Measurements from ENCODE around the gene GADL1. TPM values are rescaled to one million over a fixed set of nuclear protein-coding genes. Genes with fewer than 3 reads are reported as not detected.

Gene GADL1
- total RNA-seq, 1 experiment from 2014 or later, result not detected

GRCh38 chr3:30933478-30934207 lies 39.2 kb upstream of the GADL1 start:
- DNase-seq, result no peak
- H3K27ac ChIP-seq, result no peak overlapping the region
- H3K79me2 ChIP-seq (ENCODE audit: low read depth), result no peaks in the 10 kb centered on the region
- H2AFZ ChIP-seq, result no peak overlapping the region
- H3K4me2 ChIP-seq, result no peak overlapping the region
- H3K4me3 ChIP-seq, result no peak overlapping the region
- no peaks in the 10 kb centered on the region for H3K9me3 ChIP-seq (ENCODE audit: insufficient read depth, low read depth)
- H3K27me3 ChIP-seq (ENCODE audit: insufficient read depth, low read depth), result no peaks in the 10 kb centered on the region
- CTCF ChIA-PET, result no interaction called here
- intact Hi-C loops (cut with micrococcal nuclease; ENCODE audit: unreplicated experiment), result no loop called here
- H3K4me1 ChIP-seq (replicated peaks; ENCODE audit: insufficient read depth), result no peaks in the 10 kb centered on the region
- POLR2A ChIA-PET (ENCODE audit: unreplicated experiment), result interaction anchor here (0.6 kb wide), 1 partner anchor 17 kb away, joined by 3 read pairs; no protein-coding TSS in a partner anchor
- H4K20me1 ChIP-seq (ENCODE audit: insufficient read depth), result no peaks in the 10 kb centered on the region
- no peak for TF ChIP-seq CTCF (conservative IDR thresholded peaks at IDR 0.05)
- no peak for TF ChIP-seq EZH2 (IDR thresholded peaks at IDR 0.05; ENCODE audit: low read depth)
- no TSS peak for BruUV-seq (replicated peaks)
- H3F3A ChIP-seq (ENCODE audit: insufficient read depth, low read depth), result no peaks in the 10 kb centered on the region
- no peaks in the 10 kb centered on the region for H3K36me3 ChIP-seq (ENCODE audit: low read depth)
- no peaks in the 10 kb centered on the region for H3K9me2 ChIP-seq (ENCODE audit: insufficient read depth)

- intact Hi-C loops (cut with micrococcal nuclease; ENCODE audit: unreplicated experiment), result no loop called here
- H3K27me3 ChIP-seq (ENCODE audit: insufficient read depth, low read depth), result no peaks in the 10 kb centered on the region
Measured at GRCh38 chr3:30932513-30933098, 38.1 kb upstream of the GADL1 start.

GRCh38 chr3:30924763-30925162 lies 30.3 kb upstream of the GADL1 start:
- H3K9me2 ChIP-seq (ENCODE audit: insufficient read depth), result no peaks in the 10 kb centered on the region
- ChIA-PET POLR2A (ENCODE audit: unreplicated experiment) (no interaction called here), CTCF (no interaction called here)
- no peak overlapping the region for H3K27ac ChIP-seq
- H2AFZ ChIP-seq, result no peak overlapping the region
- TF ChIP-seq CTCF (conservative IDR thresholded peaks at IDR 0.05), result no peak
- TF ChIP-seq EZH2 (IDR thresholded peaks at IDR 0.05; ENCODE audit: low read depth), result no peak
- intact Hi-C loops (cut with micrococcal nuclease; ENCODE audit: unreplicated experiment), result no loop called here
- H3K4me2 ChIP-seq, result no peak overlapping the region
- H3K36me3 ChIP-seq (ENCODE audit: low read depth), result no peaks in the 10 kb centered on the region
- no peaks in the 10 kb centered on the region for H3K9me3 ChIP-seq (ENCODE audit: insufficient read depth, low read depth)
- no TSS peak for BruUV-seq (replicated peaks)
- H3F3A ChIP-seq (ENCODE audit: insufficient read depth, low read depth), result no peaks in the 10 kb centered on the region
- no peaks in the 10 kb centered on the region for H4K20me1 ChIP-seq (ENCODE audit: insufficient read depth)
- no peak for DNase-seq
- no peak overlapping the region for H3K4me3 ChIP-seq
- H3K4me1 ChIP-seq (replicated peaks; ENCODE audit: insufficient read depth), result no peaks in the 10 kb centered on the region
- H3K27me3 ChIP-seq (ENCODE audit: insufficient read depth, low read depth), result no peaks in the 10 kb centered on the region
- H3K79me2 ChIP-seq (ENCODE audit: low read depth), result no peaks in the 10 kb centered on the region

More at GRCh38 chr3:30932513-30933098, 38.1 kb upstream of the GADL1 start:
- H3K4me1 ChIP-seq (replicated peaks; ENCODE audit: insufficient read depth), result no peaks in the 10 kb centered on the region
- no peak overlapping the region for H3K4me3 ChIP-seq
- TF ChIP-seq EZH2 (IDR thresholded peaks at IDR 0.05; ENCODE audit: low read depth), result no peak
- TF ChIP-seq CTCF (conservative IDR thresholded peaks at IDR 0.05), result no peak
- H3K27ac ChIP-seq, result no peak overlapping the region
- no peaks in the 10 kb centered on the region for H3K9me2 ChIP-seq (ENCODE audit: insufficient read depth)
- no peaks in the 10 kb centered on the region for H3F3A ChIP-seq (ENCODE audit: insufficient read depth, low read depth)
- POLR2A ChIA-PET (ENCODE audit: unreplicated experiment), result no interaction called here
- H4K20me1 ChIP-seq (ENCODE audit: insufficient read depth), result no peaks in the 10 kb centered on the region
- H3K36me3 ChIP-seq (ENCODE audit: low read depth), result no peaks in the 10 kb centered on the region
- H2AFZ ChIP-seq, result no peak overlapping the region
- no TSS peak for BruUV-seq (replicated peaks)
- H3K9me3 ChIP-seq (ENCODE audit: insufficient read depth, low read depth), result no peaks in the 10 kb centered on the region
- H3K79me2 ChIP-seq (ENCODE audit: low read depth), result no peaks in the 10 kb centered on the region
- DNase-seq, result no peak
- H3K4me2 ChIP-seq, result no peak overlapping the region
- CTCF ChIA-PET, result no interaction called here

All from PC-9 (cell line).